ENCODE measurements around the gene PARD6G. TPM values are rescaled to one million over a fixed set of nuclear protein-coding genes. Genes with fewer than 3 reads are reported as not detected.

PARD6G gene
- total RNA-seq, 1 experiment from 2014 or later, result 0.15 TPM

DNA sequence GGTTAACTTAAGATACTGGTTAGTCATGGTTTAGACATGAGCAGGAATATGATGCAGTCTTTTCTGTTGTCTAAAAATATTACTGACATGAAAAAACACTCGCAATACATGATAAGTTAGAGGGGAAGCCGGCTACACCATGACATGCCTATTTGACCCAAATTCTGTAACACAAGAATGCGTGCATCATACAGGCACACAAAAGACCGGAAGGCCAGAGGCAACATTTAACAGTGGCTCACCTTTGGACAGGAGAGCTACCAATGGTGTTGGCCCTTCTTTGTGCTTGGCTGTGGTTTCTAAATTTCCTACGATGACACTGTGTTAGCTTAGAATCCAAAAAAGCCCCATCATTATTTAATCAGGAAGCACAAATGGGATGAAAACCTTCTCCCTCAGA lies 4.1 kb downstream of the PARD6G start:
- Histone ChIP-seq H3K4me2 (no peak overlapping the region), H3K27ac (no peak overlapping the region), H3K27me3 (ENCODE audit: insufficient read depth, low read depth) (peaks cover 16% of the 10 kb centered on the region; the same call in 1 of the 2 replicates), H2AFZ (no peak overlapping the region), H3K79me2 (ENCODE audit: low read depth) (no peaks in the 10 kb centered on the region), H4K20me1 (ENCODE audit: insufficient read depth) (no peaks in the 10 kb centered on the region), H3K4me3 (no peak overlapping the region), H3K4me1 (replicated peaks; ENCODE audit: insufficient read depth) (no peaks in the 10 kb centered on the region), H3K9me3 (ENCODE audit: insufficient read depth, low read depth) (no peaks in the 10 kb centered on the region), H3K36me3 (ENCODE audit: low read depth) (no peaks in the 10 kb centered on the region), H3F3A (ENCODE audit: insufficient read depth, low read depth) (no peaks in the 10 kb centered on the region), H3K9me2 (ENCODE audit: insufficient read depth) (no peaks in the 10 kb centered on the region)
- no peak for TF ChIP-seq EZH2 (IDR thresholded peaks at IDR 0.05; ENCODE audit: low read depth)
- TF ChIP-seq, protein P1, sequence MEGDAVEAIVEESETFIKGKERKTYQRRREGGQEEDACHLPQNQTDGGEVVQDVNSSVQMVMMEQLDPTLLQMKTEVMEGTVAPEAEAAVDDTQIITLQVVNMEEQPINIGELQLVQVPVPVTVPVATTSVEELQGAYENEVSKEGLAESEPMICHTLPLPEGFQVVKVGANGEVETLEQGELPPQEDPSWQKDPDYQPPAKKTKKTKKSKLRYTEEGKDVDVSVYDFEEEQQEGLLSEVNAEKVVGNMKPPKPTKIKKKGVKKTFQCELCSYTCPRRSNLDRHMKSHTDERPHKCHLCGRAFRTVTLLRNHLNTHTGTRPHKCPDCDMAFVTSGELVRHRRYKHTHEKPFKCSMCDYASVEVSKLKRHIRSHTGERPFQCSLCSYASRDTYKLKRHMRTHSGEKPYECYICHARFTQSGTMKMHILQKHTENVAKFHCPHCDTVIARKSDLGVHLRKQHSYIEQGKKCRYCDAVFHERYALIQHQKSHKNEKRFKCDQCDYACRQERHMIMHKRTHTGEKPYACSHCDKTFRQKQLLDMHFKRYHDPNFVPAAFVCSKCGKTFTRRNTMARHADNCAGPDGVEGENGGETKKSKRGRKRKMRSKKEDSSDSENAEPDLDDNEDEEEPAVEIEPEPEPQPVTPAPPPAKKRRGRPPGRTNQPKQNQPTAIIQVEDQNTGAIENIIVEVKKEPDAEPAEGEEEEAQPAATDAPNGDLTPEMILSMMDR (conservative IDR thresholded peaks at IDR 0.05), result no peak
- CTCF ChIA-PET, result no interaction called here
- intact Hi-C loops (cut with micrococcal nuclease; ENCODE audit: unreplicated experiment), result no loop called here
- BruUV-seq (replicated peaks), result no TSS peak
- POLR2A ChIA-PET (ENCODE audit: unreplicated experiment), result no interaction called here
- DNase-seq, result no peak

DNA sequence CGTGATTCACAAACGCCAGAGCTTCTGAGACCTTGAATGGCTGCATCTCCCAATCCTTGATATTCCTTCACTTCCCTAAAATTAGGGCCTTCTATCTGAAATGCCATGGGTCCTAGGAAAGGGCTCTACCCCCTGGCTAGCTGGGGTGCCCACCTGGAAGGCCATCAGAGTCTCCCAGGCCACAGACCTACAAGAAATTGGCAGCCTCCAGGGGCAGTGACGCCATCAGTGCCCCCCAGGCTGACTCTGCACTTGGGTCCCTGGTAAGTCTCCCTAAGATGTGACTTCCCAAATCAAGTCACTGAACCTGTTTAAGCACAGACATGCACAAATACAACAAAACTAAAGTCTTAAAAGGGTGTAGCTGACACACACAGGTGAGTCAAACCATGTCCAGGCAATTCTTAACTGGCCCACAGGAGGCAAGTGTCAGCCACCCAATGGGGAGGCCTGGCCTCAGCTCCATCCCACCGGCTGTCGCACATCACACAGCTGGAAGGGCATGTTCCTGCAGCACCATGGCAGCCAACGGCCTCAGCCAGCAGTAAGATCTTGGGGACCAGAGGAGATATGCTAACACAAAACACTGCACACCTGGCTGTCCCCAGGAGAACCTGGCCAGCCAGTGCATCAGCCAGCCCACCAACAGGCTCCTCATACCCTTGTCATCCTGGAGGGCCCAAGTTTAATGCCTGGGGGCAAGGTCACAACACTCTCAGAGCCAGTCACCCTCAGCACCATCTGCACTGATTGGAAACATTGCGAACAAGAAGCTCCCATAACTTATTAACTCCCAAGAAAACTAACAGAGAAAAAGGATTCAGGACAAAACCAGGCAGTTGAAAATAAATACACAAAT lies 5.2 kb downstream of the PARD6G start:
- intact Hi-C loops (cut with micrococcal nuclease; ENCODE audit: unreplicated experiment), result no loop called here
- DNase-seq, result no peak
- no peak overlapping the region for H3K4me3 ChIP-seq
- TF ChIP-seq, protein P1 (conservative IDR thresholded peaks at IDR 0.05), result no peak
- no peak for TF ChIP-seq EZH2 (IDR thresholded peaks at IDR 0.05; ENCODE audit: low read depth)
- H3K9me2 ChIP-seq (ENCODE audit: insufficient read depth), result no peaks in the 10 kb centered on the region
- H3K27me3 ChIP-seq (ENCODE audit: insufficient read depth, low read depth), result peaks cover 16% of the 10 kb centered on the region; the same call in 1 of the 2 replicates
- H3K36me3 ChIP-seq (ENCODE audit: low read depth), result no peaks in the 10 kb centered on the region
- no peaks in the 10 kb centered on the region for H3K79me2 ChIP-seq (ENCODE audit: low read depth)
- H3F3A ChIP-seq (ENCODE audit: insufficient read depth, low read depth), result no peaks in the 10 kb centered on the region
- CTCF ChIA-PET, result no interaction called here
- no peak overlapping the region for H3K4me2 ChIP-seq
- no peak overlapping the region for H2AFZ ChIP-seq
- no peak overlapping the region for H3K27ac ChIP-seq
- no peaks in the 10 kb centered on the region for H3K4me1 ChIP-seq (replicated peaks; ENCODE audit: insufficient read depth)
- H3K9me3 ChIP-seq (ENCODE audit: insufficient read depth, low read depth), result no peaks in the 10 kb centered on the region
- POLR2A ChIA-PET (ENCODE audit: unreplicated experiment), result no interaction called here
- no TSS peak for BruUV-seq (replicated peaks)
- H4K20me1 ChIP-seq (ENCODE audit: insufficient read depth), result no peaks in the 10 kb centered on the region

DNA sequence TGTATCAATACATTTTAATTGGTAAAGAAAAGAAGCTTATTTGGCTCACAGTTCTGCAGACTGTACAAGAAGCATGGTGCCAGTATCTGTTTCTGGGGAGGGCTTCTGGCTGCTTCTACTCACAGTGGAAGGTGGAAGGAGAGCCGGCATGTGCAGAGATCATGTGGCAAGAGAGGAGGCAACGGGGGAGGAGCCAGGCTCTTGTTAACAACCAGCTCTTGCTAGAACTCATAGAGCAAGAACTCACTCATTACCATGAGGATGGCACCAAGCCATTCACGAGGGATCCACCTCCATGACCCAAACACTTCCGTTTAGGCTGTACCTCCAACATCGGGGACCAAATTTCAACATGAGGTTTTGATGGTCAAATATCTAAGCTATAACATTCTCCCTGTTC lies 7.5 kb downstream of the PARD6G start:
- Histone ChIP-seq H3K27ac (no peak overlapping the region), H3K4me1 (replicated peaks; ENCODE audit: insufficient read depth) (no peaks in the 10 kb centered on the region), H3K4me2 (no peak overlapping the region), H3K79me2 (ENCODE audit: low read depth) (no peaks in the 10 kb centered on the region), H3K27me3 (ENCODE audit: insufficient read depth, low read depth) (peaks cover 16% of the 10 kb centered on the region; the same call in 1 of the 2 replicates), H3K4me3 (no peak overlapping the region), H2AFZ (no peak overlapping the region), H3K36me3 (ENCODE audit: low read depth) (no peaks in the 10 kb centered on the region), H3K9me2 (ENCODE audit: insufficient read depth) (no peaks in the 10 kb centered on the region), H3F3A (ENCODE audit: insufficient read depth, low read depth) (no peaks in the 10 kb centered on the region), H3K9me3 (ENCODE audit: insufficient read depth, low read depth) (no peaks in the 10 kb centered on the region), H4K20me1 (ENCODE audit: insufficient read depth) (no peaks in the 10 kb centered on the region)
- DNase-seq, result no peak
- no TSS peak for BruUV-seq (replicated peaks)
- intact Hi-C loops (cut with micrococcal nuclease; ENCODE audit: unreplicated experiment), result no loop called here
- ChIA-PET POLR2A (ENCODE audit: unreplicated experiment) (no interaction called here), CTCF (no interaction called here)
- TF ChIP-seq, protein P1 (conservative IDR thresholded peaks at IDR 0.05), result no peak
- TF ChIP-seq EZH2 (IDR thresholded peaks at IDR 0.05; ENCODE audit: low read depth), result no peak
